Measurements from ENCODE around the gene NCAM1.

Gene NCAM1

GRCh38 chr11:113255741-113256140, 294.5 kb downstream of the NCAM1 start:
- DNase-seq (ENCODE audit: low spot score): no peak

GRCh38 chr11:113256431-113257202, 295.4 kb downstream of the NCAM1 start:
- no peak for DNase-seq (ENCODE audit: low spot score)

- DNase-seq (ENCODE audit: low spot score): no peak
Observed at GRCh38 chr11:113260096-113260425, 298.8 kb downstream of the NCAM1 start.

GRCh38 chr11:113260541-113260940, 299.3 kb downstream of the NCAM1 start:
- DNase-seq (ENCODE audit: low spot score): no peak

- DNase-seq (ENCODE audit: low spot score): peak; percentile 10
Observed at GRCh38 chr11:113261709-113262475, 300.7 kb downstream of the NCAM1 start.

- DNase-seq (ENCODE audit: low spot score): no peak
Observed at GRCh38 chr11:113262594-113262993, 301.4 kb downstream of the NCAM1 start.

- DNase-seq (ENCODE audit: low spot score): no peak
Observed at GRCh38 chr11:113263458-113264259, 302.4 kb downstream of the NCAM1 start.

- no peak for DNase-seq (ENCODE audit: low spot score)
Observed at GRCh38 chr11:113265362-113265761, 304.1 kb downstream of the NCAM1 start.

- DNase-seq (ENCODE audit: low spot score): no peak
Observed at GRCh38 chr11:113267493-113267892, 306.3 kb downstream of the NCAM1 start.

- no peak for DNase-seq (ENCODE audit: low spot score)
Observed at GRCh38 chr11:113269096-113269495, 307.9 kb downstream of the NCAM1 start.

GRCh38 chr11:113269636-113270035, 308.4 kb downstream of the NCAM1 start:
- no peak for DNase-seq (ENCODE audit: low spot score)

- no peak for DNase-seq (ENCODE audit: low spot score)
Observed at GRCh38 chr11:113270080-113270479, 308.9 kb downstream of the NCAM1 start.

- DNase-seq (ENCODE audit: low spot score): no peak
Observed at GRCh38 chr11:113271551-113272245, 310.5 kb downstream of the NCAM1 start.

GRCh38 chr11:113272281-113272680, 311.1 kb downstream of the NCAM1 start:
- DNase-seq (ENCODE audit: low spot score): no peak

- DNase-seq (ENCODE audit: low spot score): no peak
Observed at GRCh38 chr11:113272927-113273615, 311.9 kb downstream of the NCAM1 start.

GRCh38 chr11:113273720-113274119, 312.5 kb downstream of the NCAM1 start:
- DNase-seq (ENCODE audit: low spot score): no peak

GRCh38 chr11:113274713-113275582, 313.7 kb downstream of the NCAM1 start:
- no peak for DNase-seq (ENCODE audit: low spot score)

- DNase-seq (ENCODE audit: low spot score): no peak
Observed at GRCh38 chr11:113275602-113276001, 314.4 kb downstream of the NCAM1 start.

GRCh38 chr11:113276466-113276865, 315.2 kb downstream of the NCAM1 start:
- DNase-seq (ENCODE audit: low spot score): no peak

- DNase-seq (ENCODE audit: low spot score): no peak
Observed at GRCh38 chr11:113277907-113278306, 316.7 kb downstream of the NCAM1 start.
